ENCODE measurements around the gene FOSB.

Gene FOSB

GRCh38 chr19:45484273-45484945 is 16.6 kb downstream of the FOSB start:
- DNase-seq (ENCODE audit: low read depth in 3 of 3) = no peak

GRCh38 chr19:45485305-45486077 is 17.7 kb downstream of the FOSB start:
- peak; percentile 94 to 98 (median 96) for DNase-seq (ENCODE audit: low read depth in 3 of 3)

- DNase-seq (ENCODE audit: low read depth in 3 of 3) = no peak
These were observed 20.9 kb downstream of the FOSB start for GRCh38 chr19:45488708-45489107.

- no peak for DNase-seq (ENCODE audit: low read depth in 3 of 3)
These were observed 21.5 kb downstream of the FOSB start for GRCh38 chr19:45489216-45489855.

- no peak for DNase-seq (ENCODE audit: low read depth in 3 of 3)
These were observed 24.4 kb downstream of the FOSB start for GRCh38 chr19:45492137-45492626.

GRCh38 chr19:45492627-45493470 is 25.1 kb downstream of the FOSB start:
- no peak for DNase-seq (ENCODE audit: low read depth in 3 of 3)

GRCh38 chr19:45494261-45494916 is 26.6 kb downstream of the FOSB start:
- DNase-seq (ENCODE audit: low read depth in 3 of 3) = no peak

GRCh38 chr19:45495178-45495577 is 27.4 kb downstream of the FOSB start:
- DNase-seq (ENCODE audit: low read depth in 3 of 3) = no peak

GRCh38 chr19:45496349-45496953 is 28.7 kb downstream of the FOSB start:
- no peak for DNase-seq (ENCODE audit: low read depth in 3 of 3)

- DNase-seq (ENCODE audit: low read depth in 3 of 3) = no peak
These were observed 30.0 kb downstream of the FOSB start for GRCh38 chr19:45497791-45498190.

GRCh38 chr19:45498411-45499195 is 30.8 kb downstream of the FOSB start, which contains the start of gene PPM1N:
Gene PPM1N (plus strand): TSS chr19:45498443. CDS start chr19:45498473, 30 bp downstream.
- peak in 1 of 3 experiments; percentile 62 for DNase-seq (ENCODE audit: low read depth in 3 of 3)

GRCh38 chr19:45499196-45500180 is 31.7 kb downstream of the FOSB start:
- peak in 2 of 3 experiments; percentile 34 to 69 for DNase-seq (ENCODE audit: low read depth in 3 of 3)

- DNase-seq (ENCODE audit: low read depth in 3 of 3) = no peak
These were observed 33.3 kb downstream of the FOSB start for GRCh38 chr19:45500918-45501729.

- no peak for DNase-seq (ENCODE audit: low read depth in 3 of 3)
These were observed 33.9 kb downstream of the FOSB start for GRCh38 chr19:45501730-45502014.

- no peak for DNase-seq (ENCODE audit: low read depth in 3 of 3)
These were observed 34.3 kb downstream of the FOSB start for GRCh38 chr19:45502111-45502510.

GRCh38 chr19:45503909-45504308 is 36.1 kb downstream of the FOSB start:
- DNase-seq (ENCODE audit: low read depth in 3 of 3) = no peak

- DNase-seq (ENCODE audit: low read depth in 3 of 3) = no peak
These were observed 37.6 kb downstream of the FOSB start for GRCh38 chr19:45505151-45505995.

All from stimulated activated CD4-positive, alpha-beta T cell treated with anti-CD3 and anti-CD28 coated beads, TNF-alpha, amount 100 ng/mL, for 24 hours (primary cell).